ENCODE results near the gene SUSD3. TPM values are rescaled to one million over a fixed set of nuclear protein-coding genes. Genes with fewer than 3 reads are reported as not detected.

The SUSD3 gene
- total and polyA plus RNA-seq, 5 donors, result 0.16 to 2.0 (median 1.2) TPM

GRCh38 chr9:93064392-93065134 is 6.1 kb downstream of the SUSD3 start:
- no peak overlapping the region for H3K27ac ChIP-seq (ENCODE audit: low read length)
- H3K4me1 ChIP-seq (ENCODE audit: control insufficient read depth, insufficient read depth, low read length), result no peaks in the 10 kb centered on the region
- intact Hi-C loops (cut with DNase I), result no loop called here
- 75% methylated on average over 12 of the region's 12 CpGs for WGBS
- no peaks in the 10 kb centered on the region for H3K9me3 ChIP-seq (ENCODE audit: control insufficient read depth, low read length)
- ATAC-seq (peak; percentile 35 to 39), DNase-seq (peak in 1 of 3 donors; percentile 74)
- no peak overlapping the region for H3K4me3 ChIP-seq (ENCODE audit: low read length)
- no peaks in the 10 kb centered on the region for H3K27me3 ChIP-seq (ENCODE audit: control insufficient read depth, insufficient read depth)

GRCh38 chr9:93065135-93065720 is 6.7 kb downstream of the SUSD3 start:
- H3K4me3 ChIP-seq (ENCODE audit: low read length), result no peak overlapping the region
- WGBS, result 56% methylated on average over 15 of the region's 15 CpGs
- no peaks in the 10 kb centered on the region for H3K9me3 ChIP-seq (ENCODE audit: control insufficient read depth, low read length)
- ATAC-seq (peak in 1 of 2 donors; percentile 50), DNase-seq (peak in 1 of 3 donors; percentile 63)
- intact Hi-C loops (cut with DNase I), result no loop called here
- H3K27me3 ChIP-seq (ENCODE audit: control insufficient read depth, insufficient read depth), result no peaks in the 10 kb centered on the region
- H3K27ac ChIP-seq (ENCODE audit: low read length), result no peak overlapping the region
- no peaks in the 10 kb centered on the region for H3K4me1 ChIP-seq (ENCODE audit: control insufficient read depth, insufficient read depth, low read length)

- intact Hi-C loops (cut with DNase I), result no loop called here
- no peak for DNase-seq
- no peaks in the 10 kb centered on the region for H3K27me3 ChIP-seq (ENCODE audit: control insufficient read depth, insufficient read depth)
- WGBS, result 87% methylated on average over 3 of the region's 3 CpGs
- no peak overlapping the region for H3K27ac ChIP-seq (ENCODE audit: low read length)
- no peak overlapping the region for H3K4me3 ChIP-seq (ENCODE audit: low read length)
- no peak for ATAC-seq
- H3K4me1 ChIP-seq (ENCODE audit: control insufficient read depth, insufficient read depth, low read length), result no peaks in the 10 kb centered on the region
- H3K9me3 ChIP-seq (ENCODE audit: control insufficient read depth, low read length), result no peaks in the 10 kb centered on the region
Measured at GRCh38 chr9:93066978-93067603, 8.6 kb downstream of the SUSD3 start.

GRCh38 chr9:93068956-93069355 is 10.5 kb downstream of the SUSD3 start:
- 72% methylated on average over 4 of the region's 4 CpGs for WGBS
- Histone ChIP-seq H3K27me3 (ENCODE audit: control insufficient read depth, insufficient read depth) (no peaks in the 10 kb centered on the region), H3K4me3 (ENCODE audit: low read length) (no peak overlapping the region), H3K9me3 (ENCODE audit: control insufficient read depth, low read length) (no peaks in the 10 kb centered on the region), H3K27ac (ENCODE audit: low read length) (no peak overlapping the region), H3K4me1 (ENCODE audit: control insufficient read depth, insufficient read depth, low read length) (peaks cover 2% of the 10 kb centered on the region)
- ATAC-seq (no peak), DNase-seq (no peak)
- intact Hi-C loops (cut with DNase I), result no loop called here

GRCh38 chr9:93071464-93071863 is 13.0 kb downstream of the SUSD3 start:
- ATAC-seq (peak; percentile 25 to 41), DNase-seq (no peak)
- WGBS, result 68% methylated on average over 7 of the region's 7 CpGs
- intact Hi-C loops (cut with DNase I), result no loop called here
- Histone ChIP-seq H3K27me3 (ENCODE audit: control insufficient read depth, insufficient read depth) (no peaks in the 10 kb centered on the region), H3K4me3 (ENCODE audit: low read length) (no peak overlapping the region), H3K9me3 (ENCODE audit: control insufficient read depth, low read length) (no peaks in the 10 kb centered on the region), H3K4me1 (ENCODE audit: control insufficient read depth, insufficient read depth, low read length) (peaks cover 2% of the 10 kb centered on the region), H3K27ac (ENCODE audit: low read length) (no peak overlapping the region)

GRCh38 chr9:93072383-93072795 is 13.9 kb downstream of the SUSD3 start:
- ATAC-seq (peak in 1 of 2 donors; percentile 28), DNase-seq (peak in 1 of 3 donors; percentile 51)
- no peak overlapping the region for H3K4me3 ChIP-seq (ENCODE audit: low read length)
- WGBS, result 31% methylated on average over 5 of the region's 5 CpGs
- H3K4me1 ChIP-seq (ENCODE audit: control insufficient read depth, insufficient read depth, low read length), result peaks cover 2% of the 10 kb centered on the region
- intact Hi-C loops (cut with DNase I), result no loop called here
- H3K27me3 ChIP-seq (ENCODE audit: control insufficient read depth, insufficient read depth), result no peaks in the 10 kb centered on the region
- no peaks in the 10 kb centered on the region for H3K9me3 ChIP-seq (ENCODE audit: control insufficient read depth, low read length)
- no peak overlapping the region for H3K27ac ChIP-seq (ENCODE audit: low read length)

GRCh38 chr9:93076101-93076791 is 17.7 kb downstream of the SUSD3 start:
- 94% methylated on average over 12 of the region's 12 CpGs for WGBS
- no peak for DNase-seq
- intact Hi-C loops (cut with DNase I), result no loop called here
- Histone ChIP-seq H3K27me3 (ENCODE audit: control insufficient read depth, insufficient read depth) (no peaks in the 10 kb centered on the region), H3K27ac (ENCODE audit: low read length) (no peak overlapping the region), H3K9me3 (ENCODE audit: control insufficient read depth, low read length) (no peaks in the 10 kb centered on the region), H3K4me3 (ENCODE audit: low read length) (no peak overlapping the region), H3K4me1 (ENCODE audit: control insufficient read depth, insufficient read depth, low read length) (peaks cover 2% of the 10 kb centered on the region)
- ATAC-seq, result no peak

GRCh38 chr9:93076792-93077128 is 18.3 kb downstream of the SUSD3 start:
- H3K4me1 ChIP-seq (ENCODE audit: control insufficient read depth, insufficient read depth, low read length), result peaks cover 2% of the 10 kb centered on the region
- no peak for DNase-seq
- no peaks in the 10 kb centered on the region for H3K9me3 ChIP-seq (ENCODE audit: control insufficient read depth, low read length)
- H3K27me3 ChIP-seq (ENCODE audit: control insufficient read depth, insufficient read depth), result no peaks in the 10 kb centered on the region
- intact Hi-C loops (cut with DNase I), result no loop called here
- 95% methylated on average over 2 of the region's 2 CpGs for WGBS
- H3K4me3 ChIP-seq (ENCODE audit: low read length), result no peak overlapping the region
- ATAC-seq, result no peak
- H3K27ac ChIP-seq (ENCODE audit: low read length), result no peak overlapping the region

GRCh38 chr9:93077367-93077766 is 18.9 kb downstream of the SUSD3 start:
- ATAC-seq (no peak), DNase-seq (no peak)
- Histone ChIP-seq H3K4me3 (ENCODE audit: low read length) (no peak overlapping the region), H3K27me3 (ENCODE audit: control insufficient read depth, insufficient read depth) (no peaks in the 10 kb centered on the region), H3K9me3 (ENCODE audit: control insufficient read depth, low read length) (no peaks in the 10 kb centered on the region), H3K4me1 (ENCODE audit: control insufficient read depth, insufficient read depth, low read length) (peaks cover 2% of the 10 kb centered on the region), H3K27ac (ENCODE audit: low read length) (no peak overlapping the region)
- intact Hi-C loops (cut with DNase I), result no loop called here
- WGBS, result 98% methylated on average over 1 of the region's 1 CpG

GRCh38 chr9:93077811-93078210 is 19.3 kb downstream of the SUSD3 start:
- Histone ChIP-seq H3K27me3 (ENCODE audit: control insufficient read depth, insufficient read depth) (no peaks in the 10 kb centered on the region), H3K9me3 (ENCODE audit: control insufficient read depth, low read length) (no peaks in the 10 kb centered on the region), H3K4me3 (ENCODE audit: low read length) (no peak overlapping the region), H3K4me1 (ENCODE audit: control insufficient read depth, insufficient read depth, low read length) (no peaks in the 10 kb centered on the region), H3K27ac (ENCODE audit: low read length) (no peak overlapping the region)
- no peak for ATAC-seq
- WGBS, result 98% methylated on average over 16 of the region's 16 CpGs
- intact Hi-C loops (cut with DNase I), result no loop called here
- DNase-seq, result no peak

- H3K4me3 ChIP-seq (ENCODE audit: low read length), result no peak overlapping the region
- intact Hi-C loops (cut with DNase I), result no loop called here
- no peak overlapping the region for H3K27ac ChIP-seq (ENCODE audit: low read length)
- no peaks in the 10 kb centered on the region for H3K27me3 ChIP-seq (ENCODE audit: control insufficient read depth, insufficient read depth)
- WGBS, result 91% methylated on average over 13 of the region's 13 CpGs
- no peaks in the 10 kb centered on the region for H3K9me3 ChIP-seq (ENCODE audit: control insufficient read depth, low read length)
- ATAC-seq (no peak), DNase-seq (no peak)
- H3K4me1 ChIP-seq (ENCODE audit: control insufficient read depth, insufficient read depth, low read length), result no peaks in the 10 kb centered on the region
Measured at GRCh38 chr9:93079371-93079770, 20.9 kb downstream of the SUSD3 start.

Data from right cardiac atrium (tissue), 5 donors.